GM19397 (cell line): ENCODE results near the gene ARHGEF10L.

ENCODE experiments used
- ATAC-seq: cut with Tn5 transposase; IDR thresholded peaks from one replicate; pipeline ENCODE4 v1.9.1; 2021; ENCODE audit warnings: mild to moderate bottlenecking, moderate library complexity; ENCODE audit not compliant: unreplicated experiment

Gene ARHGEF10L

GRCh38 chr1:17670587-17671313 lies 131.3 kb downstream of the ARHGEF10L start:
- ATAC-seq = no peak

DNA sequence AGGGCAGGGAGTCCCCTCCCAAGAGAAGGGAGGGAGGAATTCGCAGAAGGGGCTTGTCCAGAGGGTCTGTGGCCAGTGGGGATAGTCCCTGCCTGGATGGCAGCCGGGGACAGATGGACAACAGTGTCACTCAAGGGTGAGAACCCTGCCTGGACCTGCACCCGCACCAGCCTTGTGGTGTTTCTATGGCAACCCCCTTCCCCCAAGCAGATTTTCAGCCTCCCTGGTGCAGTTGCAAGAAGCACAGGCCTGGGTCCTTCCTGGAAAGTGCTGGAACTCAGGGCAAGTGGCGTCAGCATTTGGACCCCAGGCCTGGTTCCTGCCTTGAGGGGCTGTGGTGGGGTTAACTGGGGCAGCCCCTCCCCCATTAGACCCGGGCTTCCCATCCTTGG lies 131.8 kb downstream of the ARHGEF10L start:
- ATAC-seq = no peak

GRCh38 chr1:17671741-17672140 lies 132.2 kb downstream of the ARHGEF10L start:
- ATAC-seq = no peak

DNA sequence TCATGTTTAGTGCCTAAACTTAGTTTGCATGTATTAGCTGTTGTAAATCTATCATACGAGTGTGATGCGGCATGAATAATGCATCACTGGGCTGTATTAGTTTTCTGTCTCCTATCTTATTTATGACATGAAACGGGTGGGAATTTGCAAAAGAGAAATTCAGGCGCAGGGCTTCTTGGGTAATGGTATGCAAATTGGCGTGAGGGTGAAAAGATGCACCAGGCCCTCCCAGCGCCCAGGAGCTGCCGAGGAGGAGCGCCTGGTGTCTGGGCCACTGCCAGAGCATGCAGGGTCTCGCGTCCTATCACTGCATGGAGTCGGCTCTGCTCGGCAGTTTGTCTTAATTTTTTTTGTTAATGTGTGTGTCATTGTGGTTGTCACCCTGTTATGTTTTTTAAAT lies 132.7 kb downstream of the ARHGEF10L start:
- no peak for ATAC-seq

DNA sequence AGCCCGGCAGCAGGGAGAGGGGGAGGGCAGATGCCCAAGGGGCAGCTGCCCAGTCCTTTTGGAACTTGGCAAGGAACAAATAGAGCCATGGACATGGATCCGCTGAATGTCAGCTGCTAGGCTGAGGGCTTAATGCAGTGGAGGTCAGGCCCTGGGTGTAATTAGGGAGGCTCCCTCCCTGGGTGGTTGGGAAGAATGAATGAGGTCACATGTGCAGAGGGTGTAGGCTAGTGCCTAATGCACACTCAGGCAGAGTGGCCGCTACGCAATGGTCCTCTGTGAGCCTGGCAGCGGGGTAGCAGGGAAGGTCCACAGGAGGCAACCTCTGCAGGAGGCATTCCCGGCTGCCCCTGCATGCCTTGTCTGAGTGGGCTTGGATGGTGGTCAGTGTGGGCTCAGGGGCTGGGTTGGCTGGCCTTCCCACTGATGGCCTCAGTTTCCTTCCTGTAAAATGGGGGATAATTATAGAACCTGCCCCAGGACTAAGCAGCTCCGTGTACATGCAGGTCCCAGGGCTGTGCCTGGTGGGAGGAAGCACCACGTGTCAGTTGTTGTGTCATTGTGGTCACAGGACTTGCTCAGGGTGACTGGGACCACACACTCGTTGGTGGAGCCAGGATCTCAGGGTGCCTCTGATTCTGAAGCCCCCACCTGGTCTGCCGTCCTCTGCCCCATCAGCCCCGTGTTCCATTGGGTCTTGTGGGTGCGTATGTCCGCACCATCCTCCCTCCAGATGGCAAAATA lies 134.0 kb downstream of the ARHGEF10L start:
- ATAC-seq = no peak

- no peak for ATAC-seq
Measured at GRCh38 chr1:17674726-17675500, 135.4 kb downstream of the ARHGEF10L start.

- ATAC-seq = no peak
Measured at GRCh38 chr1:17675744-17676143, 136.2 kb downstream of the ARHGEF10L start.

- ATAC-seq = no peak
Measured at GRCh38 chr1:17676387-17677060, 137.0 kb downstream of the ARHGEF10L start.

DNA sequence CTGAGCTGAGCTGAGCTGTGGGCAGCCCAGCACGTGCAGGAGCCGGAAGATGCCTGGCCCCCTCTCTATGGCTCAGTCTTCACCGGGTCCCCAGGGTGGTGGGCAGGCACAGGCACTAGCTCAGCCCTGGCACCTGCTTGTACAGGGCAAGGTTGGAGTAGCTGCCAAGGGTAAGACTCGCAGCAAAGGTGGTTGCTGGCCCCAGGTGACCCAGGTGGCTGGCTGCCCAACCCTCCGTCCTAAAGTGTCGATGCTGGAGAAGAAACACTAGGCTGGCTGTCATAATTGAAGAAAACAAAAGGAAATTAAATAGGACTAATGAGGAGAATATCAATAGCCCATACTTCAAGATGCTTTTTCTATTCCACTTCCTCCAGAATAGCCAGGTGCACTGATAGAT lies 138.5 kb downstream of the ARHGEF10L start:
- no peak for ATAC-seq

DNA sequence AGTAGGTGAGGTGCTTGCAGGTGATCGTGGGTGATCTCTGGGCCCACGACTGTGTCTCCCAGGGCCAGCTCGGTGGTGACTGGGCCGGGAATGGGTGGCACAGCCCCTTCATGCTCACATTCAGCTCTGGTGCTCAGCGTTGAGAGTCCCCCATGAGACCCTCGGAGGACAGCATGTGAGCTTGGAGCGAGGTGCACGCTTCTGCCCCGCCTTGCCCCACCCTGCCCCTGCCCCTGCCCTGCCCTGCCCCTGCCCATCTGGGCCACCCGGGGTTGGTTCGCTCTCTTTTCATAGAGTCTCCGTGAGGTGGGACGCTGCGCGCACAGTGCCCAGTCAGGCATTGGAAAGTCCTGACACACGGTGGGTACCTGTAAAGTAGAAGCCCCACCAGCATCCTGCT lies 140.4 kb downstream of the ARHGEF10L start:
- no peak for ATAC-seq

DNA sequence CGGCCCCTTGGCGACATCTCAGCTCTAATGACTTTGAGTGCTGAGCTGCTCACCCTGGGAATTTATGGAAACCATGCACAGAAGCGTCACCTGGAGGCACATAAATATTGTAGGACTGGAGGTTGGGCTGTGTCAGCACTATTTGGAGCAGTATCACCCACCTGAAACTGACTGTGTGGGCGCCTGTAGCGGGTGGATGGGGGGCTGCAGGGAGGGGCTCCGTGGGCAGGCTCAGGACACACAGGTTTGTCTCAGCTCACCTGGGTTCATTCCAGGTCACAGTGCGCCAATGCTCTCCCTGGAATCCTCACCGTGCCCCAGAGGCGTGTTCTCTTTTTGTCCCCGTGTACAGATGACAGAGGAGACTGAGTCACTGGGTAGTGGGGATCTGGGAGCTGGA lies 140.8 kb downstream of the ARHGEF10L start:
- ATAC-seq = no peak

DNA sequence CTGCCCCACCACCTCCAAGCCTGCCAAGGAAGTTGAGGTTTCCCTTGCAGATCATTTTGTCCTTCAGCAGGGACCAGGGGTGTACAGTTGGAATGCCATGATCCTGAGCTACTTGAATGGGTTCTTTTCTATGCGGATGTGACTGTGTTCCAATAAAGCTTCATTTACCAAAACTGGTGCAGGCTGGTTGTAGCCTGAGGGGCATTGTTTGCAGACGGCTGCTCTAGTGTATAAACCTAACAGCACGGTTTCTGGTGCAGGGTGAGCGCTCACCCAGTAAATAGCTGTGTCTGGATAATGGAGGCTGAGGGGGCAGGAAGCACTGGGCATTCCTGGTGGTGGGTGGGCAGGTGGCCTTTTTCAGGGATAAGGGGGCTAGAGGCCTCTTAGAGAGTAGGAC lies 142.9 kb downstream of the ARHGEF10L start:
- ATAC-seq = no peak

GRCh38 chr1:17683598-17683997 lies 144.1 kb downstream of the ARHGEF10L start:
- ATAC-seq = no peak

GRCh38 chr1:17684810-17685209 lies 145.3 kb downstream of the ARHGEF10L start:
- ATAC-seq = no peak

GRCh38 chr1:17686258-17686657 lies 146.8 kb downstream of the ARHGEF10L start:
- ATAC-seq = no peak

DNA sequence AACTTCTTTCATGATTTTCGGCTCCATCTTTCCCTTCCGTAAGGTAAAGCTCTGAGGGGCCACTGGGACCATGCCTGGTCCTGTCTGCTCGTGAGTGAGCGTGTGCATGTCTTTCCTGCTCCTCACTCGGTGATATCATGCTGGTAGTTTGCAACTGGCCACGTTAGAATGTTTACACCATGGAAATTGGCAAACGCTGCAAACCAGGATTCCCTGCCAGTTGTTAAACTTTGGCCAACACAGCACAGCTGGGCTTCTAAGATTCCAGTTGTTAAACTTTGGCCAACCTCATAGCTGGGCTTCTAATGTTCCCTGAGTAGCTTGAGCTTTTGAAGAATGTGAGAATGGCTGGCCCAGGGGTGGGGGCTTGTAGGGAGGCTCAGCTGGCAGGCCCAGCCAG lies 147.6 kb downstream of the ARHGEF10L start:
- ATAC-seq = no peak

DNA sequence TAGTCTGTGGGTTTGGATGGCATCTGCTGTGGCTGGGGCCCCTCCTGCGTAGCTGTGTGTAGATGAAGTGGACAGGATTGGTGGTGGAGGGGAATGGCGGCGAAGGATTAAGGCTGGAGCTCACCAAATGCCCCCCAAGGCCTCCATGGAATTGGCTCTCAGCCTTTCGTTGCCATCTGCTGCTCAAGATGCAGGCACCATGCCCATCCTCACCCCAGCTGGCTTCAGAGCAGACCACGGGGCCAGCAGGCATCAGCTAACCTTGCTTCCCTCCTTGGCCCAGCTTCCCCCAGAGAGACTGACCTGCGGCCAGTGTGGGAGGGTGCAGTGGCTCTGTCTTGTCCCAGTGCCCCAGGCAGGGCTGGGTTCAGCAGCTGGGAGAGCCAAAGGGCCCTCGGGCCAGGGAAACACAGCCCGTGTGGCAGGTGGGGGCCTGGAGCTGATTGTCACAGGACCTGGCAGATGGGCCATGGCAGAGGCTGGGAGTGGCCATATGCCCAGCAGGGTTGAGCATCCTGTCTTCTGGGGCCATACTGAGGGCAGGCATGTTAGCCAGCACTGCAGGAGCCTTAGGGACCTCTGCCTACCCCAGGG lies 148.8 kb downstream of the ARHGEF10L start:
- ATAC-seq = no peak

DNA sequence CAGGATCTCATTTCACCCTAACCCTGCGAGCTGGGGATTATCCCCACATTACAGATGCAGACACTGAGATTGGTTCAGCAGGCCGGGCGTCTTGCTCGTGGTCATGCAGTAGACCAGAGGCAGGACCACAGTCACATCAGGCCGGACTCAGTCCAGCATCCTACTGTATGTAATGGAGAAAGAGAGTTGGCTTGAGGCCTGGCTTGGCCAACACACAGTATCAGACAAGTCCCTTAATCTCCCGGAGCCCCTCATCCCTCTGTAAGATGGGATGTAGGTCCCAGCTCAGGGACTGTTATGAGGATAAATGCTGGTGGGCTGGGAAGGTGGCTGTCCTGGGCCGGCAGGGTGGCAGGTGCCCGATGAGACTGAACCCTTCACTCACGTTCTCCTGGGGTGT lies 149.5 kb downstream of the ARHGEF10L start:
- no peak for ATAC-seq

GRCh38 chr1:17690906-17691634 lies 151.6 kb downstream of the ARHGEF10L start:
- no peak for ATAC-seq

DNA sequence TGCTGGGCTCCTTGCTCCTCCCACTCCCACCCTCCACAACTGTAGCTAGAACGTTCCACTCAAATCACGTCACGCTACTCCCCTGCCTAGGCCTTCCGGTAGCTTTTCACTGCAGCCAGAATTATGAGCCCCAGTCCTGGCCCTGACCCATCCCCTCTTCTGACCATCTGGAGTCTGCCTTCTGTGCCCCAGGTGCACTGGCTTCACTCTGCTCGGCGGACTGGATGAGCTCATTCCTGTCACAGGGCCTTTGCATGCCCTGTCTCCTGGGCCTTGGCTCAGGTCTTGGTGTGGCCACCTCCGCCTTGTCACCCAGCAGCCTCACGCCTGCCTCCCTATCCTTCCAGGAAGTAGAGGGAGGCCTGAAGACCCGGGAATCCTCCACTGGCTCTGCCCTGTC lies 153.1 kb downstream of the ARHGEF10L start:
- no peak for ATAC-seq
